ENCODE results near the gene UNCX. TPM values are rescaled to one million over a fixed set of nuclear protein-coding genes. Genes with fewer than 3 reads are reported as not detected.
"Not testable (repeated sequence)": the region's sequence is repeated elsewhere in the genome, so short reads cannot be mapped to it uniquely, and the experiment has no call there.

Gene UNCX
- total RNA-seq, 2 experiments from 2014 or later, result not detected

- no peaks in the 10 kb centered on the region for H3K4me1 Mint-ChIP-seq
- DNase-seq (no peak), ATAC-seq (no peak)
- no peak overlapping the region for H3K4me3 Mint-ChIP-seq
- no peak overlapping the region for H3K27ac Mint-ChIP-seq
- H3K27me3 Mint-ChIP-seq, result peaks cover 20% of the 10 kb centered on the region
- H3K9me3 Mint-ChIP-seq (ENCODE audit: low read depth), result no peaks in the 10 kb centered on the region
- CTCF ChIA-PET, result interaction anchor here (0.6 kb wide), 1 partner anchor 157 kb away, joined by 3 read pairs; no protein-coding TSS in a partner anchor
- no peaks in the 10 kb centered on the region for H3K36me3 Mint-ChIP-seq
Observed at GRCh38 chr7:1255080-1255816, 22.6 kb downstream of the UNCX start.

- H3K36me3 Mint-ChIP-seq, result no peaks in the 10 kb centered on the region
- DNase-seq (no peak), ATAC-seq (no peak)
- H3K27me3 Mint-ChIP-seq, result peaks cover 19% of the 10 kb centered on the region
- H3K9me3 Mint-ChIP-seq (ENCODE audit: low read depth), result no peaks in the 10 kb centered on the region
- no peaks in the 10 kb centered on the region for H3K4me1 Mint-ChIP-seq
- no peak overlapping the region for H3K27ac Mint-ChIP-seq
- no peak overlapping the region for H3K4me3 Mint-ChIP-seq
- CTCF ChIA-PET, result no interaction called here
Observed at GRCh38 chr7:1255817-1256340, 23.2 kb downstream of the UNCX start.

- H3K27me3 Mint-ChIP-seq, result peaks cover 12% of the 10 kb centered on the region
- ATAC-seq (no peak), DNase-seq (no peak)
Observed at GRCh38 chr7:1256621-1257020, 23.9 kb downstream of the UNCX start.

GRCh38 chr7:1257221-1257620 lies 24.5 kb downstream of the UNCX start:
- CTCF ChIA-PET, result no interaction called here
- Mint-ChIP-seq H3K4me3 (no peak overlapping the region), H3K4me1 (no peaks in the 10 kb centered on the region), H3K27ac (no peak overlapping the region), H3K36me3 (no peaks in the 10 kb centered on the region), H3K9me3 (ENCODE audit: low read depth) (no peaks in the 10 kb centered on the region), H3K27me3 (peaks cover 12% of the 10 kb centered on the region)
- no peak for ATAC-seq
- DNase-seq, result no peak

More at GRCh38 chr7:1256621-1257020, 23.9 kb downstream of the UNCX start:
- Mint-ChIP-seq H3K27ac (no peak overlapping the region), H3K4me3 (no peak overlapping the region), H3K4me1 (no peaks in the 10 kb centered on the region), H3K36me3 (no peaks in the 10 kb centered on the region), H3K9me3 (ENCODE audit: low read depth) (no peaks in the 10 kb centered on the region)
- CTCF ChIA-PET, result no interaction called here

GRCh38 chr7:1257863-1258262 lies 25.2 kb downstream of the UNCX start:
- Mint-ChIP-seq H3K4me1 (no peaks in the 10 kb centered on the region), H3K36me3 (no peaks in the 10 kb centered on the region), H3K27ac (no peak overlapping the region), H3K27me3 (peaks cover 12% of the 10 kb centered on the region), H3K9me3 (ENCODE audit: low read depth) (no peaks in the 10 kb centered on the region), H3K4me3 (no peak overlapping the region)
- ATAC-seq (no peak), DNase-seq (no peak)
- CTCF ChIA-PET, result no interaction called here

GRCh38 chr7:1259621-1260243 lies 27.1 kb downstream of the UNCX start:
- no peaks in the 10 kb centered on the region for H3K4me1 Mint-ChIP-seq
- H3K27me3 Mint-ChIP-seq, result peaks cover 6% of the 10 kb centered on the region

GRCh38 chr7:1260244-1260635 lies 27.6 kb downstream of the UNCX start:
- H3K9me3 Mint-ChIP-seq (ENCODE audit: low read depth), result no peaks in the 10 kb centered on the region
- no peaks in the 10 kb centered on the region for H3K36me3 Mint-ChIP-seq
- no peak for DNase-seq
- no peak for ATAC-seq
- H3K4me3 Mint-ChIP-seq, result no peak overlapping the region
- peaks cover 6% of the 10 kb centered on the region for H3K27me3 Mint-ChIP-seq
- no peak overlapping the region for H3K27ac Mint-ChIP-seq
- H3K4me1 Mint-ChIP-seq, result no peaks in the 10 kb centered on the region
- CTCF ChIA-PET, result no interaction called here

More at GRCh38 chr7:1259621-1260243, 27.1 kb downstream of the UNCX start:
- ATAC-seq (no peak), DNase-seq (no peak)
- CTCF ChIA-PET, result no interaction called here
- Mint-ChIP-seq H3K9me3 (ENCODE audit: low read depth) (no peaks in the 10 kb centered on the region), H3K36me3 (no peaks in the 10 kb centered on the region), H3K4me3 (no peak overlapping the region), H3K27ac (no peak overlapping the region)

- H3K27me3 Mint-ChIP-seq; H3K27ac Mint-ChIP-seq; H3K9me3 Mint-ChIP-seq (ENCODE audit: low read depth); CTCF ChIA-PET; DNase-seq; H3K4me1 Mint-ChIP-seq; ATAC-seq; H3K4me3 Mint-ChIP-seq; H3K36me3 Mint-ChIP-seq: not testable (repeated sequence)
Observed at GRCh38 chr7:1261036-1261435, 28.4 kb downstream of the UNCX start.

- Mint-ChIP-seq H3K36me3 (no peaks in the 10 kb centered on the region), H3K27ac (no peak overlapping the region), H3K4me3 (no peak overlapping the region), H3K27me3 (no peaks in the 10 kb centered on the region), H3K4me1 (no peaks in the 10 kb centered on the region), H3K9me3 (ENCODE audit: low read depth) (no peaks in the 10 kb centered on the region)
- CTCF ChIA-PET, result interaction anchor here (0.6 to 1.2 kb wide), 2 partner anchors 170 to 932 kb away, joined by 3 to 4 read pairs; no protein-coding TSS in a partner anchor
- no peak for DNase-seq
- no peak for ATAC-seq
Observed at GRCh38 chr7:1262441-1262840, 29.8 kb downstream of the UNCX start.

GRCh38 chr7:1263391-1263951 lies 30.8 kb downstream of the UNCX start:
- Mint-ChIP-seq H3K36me3 (no peaks in the 10 kb centered on the region), H3K4me1 (no peaks in the 10 kb centered on the region), H3K4me3 (no peak overlapping the region), H3K27me3 (no peaks in the 10 kb centered on the region), H3K9me3 (ENCODE audit: low read depth) (no peaks in the 10 kb centered on the region), H3K27ac (no peak overlapping the region)
- DNase-seq (no peak), ATAC-seq (no peak)
- CTCF ChIA-PET, result interaction anchor here (1.2 kb wide), 1 partner anchor 169 kb away, joined by 4 read pairs; no protein-coding TSS in a partner anchor

- H3K4me1 Mint-ChIP-seq, result no peaks in the 10 kb centered on the region
- no peaks in the 10 kb centered on the region for H3K27me3 Mint-ChIP-seq
- H3K4me3 Mint-ChIP-seq, result no peak overlapping the region
- H3K27ac Mint-ChIP-seq, result no peak overlapping the region
- H3K36me3 Mint-ChIP-seq, result no peaks in the 10 kb centered on the region
- ATAC-seq (no peak), DNase-seq (no peak)
- no peaks in the 10 kb centered on the region for H3K9me3 Mint-ChIP-seq (ENCODE audit: low read depth)
- CTCF ChIA-PET, result no interaction called here
Observed at GRCh38 chr7:1264345-1265280, 31.9 kb downstream of the UNCX start.

GRCh38 chr7:1267016-1267900 lies 34.6 kb downstream of the UNCX start:
- no peak overlapping the region for H3K4me3 Mint-ChIP-seq
- CTCF ChIA-PET, result no interaction called here
- no peaks in the 10 kb centered on the region for H3K4me1 Mint-ChIP-seq

More at GRCh38 chr7:1267016-1267900, 34.6 kb downstream of the UNCX start:
- H3K27me3 Mint-ChIP-seq, result no peaks in the 10 kb centered on the region
- H3K27ac Mint-ChIP-seq, result no peak overlapping the region
- no peak for ATAC-seq
- no peaks in the 10 kb centered on the region for H3K36me3 Mint-ChIP-seq
- DNase-seq, result no peak
- no peaks in the 10 kb centered on the region for H3K9me3 Mint-ChIP-seq (ENCODE audit: low read depth)

Measured in activated CD8-positive, alpha-beta memory T cell treated with anti-CD3 and anti-CD28 coated beads, Interleukin-2, amount 10 ng/mL, durations not matched to agents 7 days and 5 days (primary cell).